Left lobe of liver (tissue), 2 donors: ENCODE data around the gene SUPV3L1. TPM values are rescaled to one million over a fixed set of nuclear protein-coding genes. Genes with fewer than 3 reads are reported as not detected.
"Not testable (repeated sequence)": the region's sequence is repeated elsewhere in the genome, so short reads cannot be mapped to it uniquely, and the experiment has no call there.

Experiments
- ATAC-seq: fragments of 200-7000 bp; cut with Tn5 transposase; one replicate; pipeline ENCODE4 v1.9.1; 2020; ENCODE audit warnings: mild to moderate bottlenecking, moderate library complexity
- DNase-seq: peaks from one replicate; pipeline ENCODE4 v3.0.0-alpha.2; 2020; ENCODE audit warnings: low spot score
- total RNA-seq: library from RNA; stranded (reverse); gene quantifications from one replicate; pipeline ENCODE4 v1.2.1, GENCODE V29; 2021
- donor health status: DM: no; HTN: no; CAD: no; lungs with moderate emphysema.
- donor health status: DM: no; HTN: yes; CAD: no.

Gene SUPV3L1
- total RNA-seq, 1 donor from 2014 or later = 15.7 TPM

- DNase-seq = no peak
- ATAC-seq = no peak
These were observed 48.1 kb downstream of the SUPV3L1 start for GRCh38 chr10:69228151-69228550.

GRCh38 chr10:69229616-69229916 is 49.5 kb downstream of the SUPV3L1 start:
- ATAC-seq = no peak

GRCh38 chr10:69230128-69230527 is 50.1 kb downstream of the SUPV3L1 start:
- DNase-seq = no peak
- no peak for ATAC-seq

More at GRCh38 chr10:69229616-69229916, 49.5 kb downstream of the SUPV3L1 start:
- DNase-seq = no peak

- DNase-seq (no peak), ATAC-seq (no peak)
These were observed 52.2 kb downstream of the SUPV3L1 start for GRCh38 chr10:69232252-69232651.

- DNase-seq (no peak), ATAC-seq (no peak)
These were observed 52.9 kb downstream of the SUPV3L1 start for GRCh38 chr10:69232736-69233480.

GRCh38 chr10:69234447-69234846 is 54.4 kb downstream of the SUPV3L1 start:
- no peak for DNase-seq
- no peak for ATAC-seq

GRCh38 chr10:69237528-69238159 is 57.6 kb downstream of the SUPV3L1 start:
- ATAC-seq (peak; percentile 99), DNase-seq (peak; percentile 83)

- no peak for ATAC-seq
- no peak for DNase-seq
These were observed 59.1 kb downstream of the SUPV3L1 start for GRCh38 chr10:69239136-69239535.

GRCh38 chr10:69239816-69240434 is 59.9 kb downstream of the SUPV3L1 start:
- ATAC-seq (no peak), DNase-seq (no peak)

GRCh38 chr10:69240455-69240854 is 60.4 kb downstream of the SUPV3L1 start:
- no peak for ATAC-seq
- no peak for DNase-seq

- ATAC-seq (no peak), DNase-seq (no peak)
These were observed 61.5 kb downstream of the SUPV3L1 start for GRCh38 chr10:69241575-69241974.

- ATAC-seq = no peak
These were observed 62.2 kb downstream of the SUPV3L1 start for GRCh38 chr10:69242040-69242851.

GRCh38 chr10:69242852-69243212 is 62.8 kb downstream of the SUPV3L1 start:
- no peak for DNase-seq

More at GRCh38 chr10:69242040-69242851, 62.2 kb downstream of the SUPV3L1 start:
- no peak for DNase-seq

GRCh38 chr10:69243817-69244216 is 63.8 kb downstream of the SUPV3L1 start:
- no peak for ATAC-seq
- DNase-seq = no peak

More at GRCh38 chr10:69242852-69243212, 62.8 kb downstream of the SUPV3L1 start:
- no peak for ATAC-seq

GRCh38 chr10:69246036-69246435 is 66.0 kb downstream of the SUPV3L1 start:
- no peak for ATAC-seq
- DNase-seq = no peak

GRCh38 chr10:69246581-69247312 is 66.7 kb downstream of the SUPV3L1 start:
- no peak for ATAC-seq

GRCh38 chr10:69247313-69247710 is 67.3 kb downstream of the SUPV3L1 start:
- DNase-seq = no peak
- ATAC-seq = no peak

More at GRCh38 chr10:69246581-69247312, 66.7 kb downstream of the SUPV3L1 start:
- DNase-seq = no peak

GRCh38 chr10:69248117-69248730 is 68.2 kb downstream of the SUPV3L1 start:
- ATAC-seq = no peak
- DNase-seq = no peak

GRCh38 chr10:69250041-69250440 is 70.0 kb downstream of the SUPV3L1 start:
- DNase-seq (no peak), ATAC-seq (no peak)

GRCh38 chr10:69251417-69251816 is 71.4 kb downstream of the SUPV3L1 start:
- DNase-seq, ATAC-seq: not testable (repeated sequence)
